GM12891 (cell line): ENCODE measurements around the gene MOGAT1.

Experiments used
- DNase-seq: peaks from one replicate; pipeline ENCODE4 v3.0.0; 2011; ENCODE audit warnings: low spot score; ENCODE audit not compliant: insufficient read length
- FAIRE-seq: peaks from 2 replicates; lab custom pipeline; 2011; peaks lifted over from hg19 to GRCh38; lab: Jason Lieb, UNC
- PAX5 ChIP-seq: IDR thresholded peaks from 2 replicates; pipeline ENCODE4 v1.6.1; 2011; ENCODE audit warnings: low read length, moderate library complexity, mild to moderate bottlenecking; ENCODE audit not compliant: insufficient read depth, severe bottlenecking
- POLR2A ChIP-seq: IDR thresholded peaks from 2 replicates; pipeline ENCODE4 v1.6.1; 2011; ENCODE audit warnings: low read depth, low read length, control low read depth
- POLR2AphosphoS5 ChIP-seq: IDR thresholded peaks from 2 replicates; pipeline ENCODE4 v1.6.1; 2011; ENCODE audit warnings: low read depth, low read length, control low read depth
- POU2F2 ChIP-seq: IDR thresholded peaks from 2 replicates; pipeline ENCODE4 v1.6.1; 2011; ENCODE audit warnings: low read depth, mild to moderate bottlenecking, control low read depth, low read length, moderate library complexity
- SPI1 ChIP-seq: IDR thresholded peaks from 2 replicates; pipeline ENCODE4 v1.6.1; 2011; ENCODE audit warnings: low read depth, low read length, control low read depth
- TAF1 ChIP-seq: IDR thresholded peaks from 2 replicates; pipeline ENCODE4 v1.6.1; 2011; ENCODE audit warnings: low read depth, low read length, control low read depth

The MOGAT1 gene

DNA sequence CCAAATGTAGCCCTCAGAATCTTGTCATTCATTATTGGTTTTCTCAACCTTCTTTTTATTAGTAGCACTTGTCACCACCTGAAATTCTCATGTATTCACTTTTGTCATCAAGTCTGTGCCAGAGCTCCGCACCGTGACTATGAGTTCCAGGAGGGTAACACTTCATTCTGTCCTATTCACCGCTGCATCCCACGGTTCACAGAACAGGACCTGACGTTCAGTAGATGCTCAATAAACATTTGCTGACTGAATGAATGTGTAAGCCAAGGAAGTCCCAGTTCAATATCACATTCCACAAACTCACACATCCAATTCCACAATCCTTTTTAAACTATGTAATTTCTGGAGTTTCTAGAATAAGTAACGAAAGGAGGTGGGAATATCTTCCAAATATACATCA lies 65.5 kb downstream of the MOGAT1 start:
- TF ChIP-seq POLR2A (no peak), TAF1 (no peak), PAX5 (no peak), POLR2AphosphoS5 (no peak), SPI1 (no peak), POU2F2 (no peak)
- no peak for DNase-seq
- FAIRE-seq: no peak

DNA sequence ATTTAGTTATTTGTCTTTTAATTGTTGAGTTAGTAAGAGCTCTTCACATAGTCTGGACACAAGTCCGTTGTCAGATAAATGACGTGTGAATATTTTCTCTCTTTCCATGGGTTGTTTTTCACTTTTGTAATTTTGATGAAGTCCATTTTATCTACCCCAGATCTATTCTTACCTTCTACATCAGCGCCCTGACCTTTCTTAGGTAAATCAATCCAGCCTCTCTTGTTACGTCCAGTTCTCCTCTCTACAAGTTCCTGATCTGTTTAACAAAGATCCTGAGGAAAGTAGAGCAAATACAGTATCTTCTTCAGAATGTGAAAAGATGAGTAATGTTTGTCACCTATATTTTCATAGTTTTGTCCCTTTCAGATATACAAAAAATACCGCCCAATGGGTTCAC lies 66.9 kb downstream of the MOGAT1 start:
- FAIRE-seq (no peak), DNase-seq (no peak)
- no peak for TF ChIP-seq POLR2AphosphoS5
- no peak for TF ChIP-seq SPI1

DNA sequence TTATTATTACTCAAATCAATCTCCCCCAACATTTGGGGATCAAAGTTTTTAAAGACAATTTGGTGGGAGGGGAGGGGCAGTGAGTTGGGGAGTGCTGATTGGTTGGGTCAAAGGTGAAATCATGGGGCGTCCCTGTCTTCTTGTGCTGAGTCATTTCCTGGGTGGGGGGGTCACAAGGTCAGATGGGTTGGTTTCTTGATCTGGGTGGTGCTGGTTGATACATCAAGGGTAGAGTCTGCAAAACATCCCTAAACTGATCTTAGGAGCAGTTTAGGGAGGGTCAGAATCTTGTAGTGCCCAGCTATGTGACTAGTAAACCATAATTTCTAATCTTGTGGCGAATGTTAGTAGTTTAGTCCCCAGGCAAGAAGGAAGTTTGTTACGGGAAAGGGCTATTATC lies 67.4 kb downstream of the MOGAT1 start:
- FAIRE-seq: no peak
- DNase-seq: no peak
- no peak for TF ChIP-seq POLR2A
- no peak for TF ChIP-seq TAF1
- TF ChIP-seq POU2F2: no peak
- TF ChIP-seq PAX5: no peak
- TF ChIP-seq SPI1: no peak
- TF ChIP-seq POLR2AphosphoS5: no peak

DNA sequence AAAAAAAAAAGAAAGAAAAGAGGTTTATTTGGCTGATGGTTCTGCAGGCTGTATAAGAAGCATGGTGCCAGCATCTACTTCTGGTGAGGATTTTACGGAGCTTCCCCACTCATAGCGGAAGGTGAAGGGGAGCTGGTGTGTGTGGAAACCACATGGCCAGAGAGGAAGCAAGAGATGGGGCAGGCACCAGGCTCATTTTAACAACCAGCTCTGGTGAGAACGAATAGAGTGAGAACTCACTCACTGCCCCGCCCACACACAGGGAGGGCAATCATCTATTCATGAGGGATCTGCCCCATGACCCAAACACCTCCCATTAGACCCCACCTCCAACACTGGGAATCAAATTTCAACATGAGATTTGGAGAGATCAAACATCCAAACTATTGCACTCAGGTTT lies 68.5 kb downstream of the MOGAT1 start:
- FAIRE-seq (no peak), DNase-seq (no peak)
- TF ChIP-seq POLR2A (no peak), POLR2AphosphoS5 (no peak), PAX5 (no peak), TAF1 (no peak), SPI1 (no peak), POU2F2 (no peak)

DNA sequence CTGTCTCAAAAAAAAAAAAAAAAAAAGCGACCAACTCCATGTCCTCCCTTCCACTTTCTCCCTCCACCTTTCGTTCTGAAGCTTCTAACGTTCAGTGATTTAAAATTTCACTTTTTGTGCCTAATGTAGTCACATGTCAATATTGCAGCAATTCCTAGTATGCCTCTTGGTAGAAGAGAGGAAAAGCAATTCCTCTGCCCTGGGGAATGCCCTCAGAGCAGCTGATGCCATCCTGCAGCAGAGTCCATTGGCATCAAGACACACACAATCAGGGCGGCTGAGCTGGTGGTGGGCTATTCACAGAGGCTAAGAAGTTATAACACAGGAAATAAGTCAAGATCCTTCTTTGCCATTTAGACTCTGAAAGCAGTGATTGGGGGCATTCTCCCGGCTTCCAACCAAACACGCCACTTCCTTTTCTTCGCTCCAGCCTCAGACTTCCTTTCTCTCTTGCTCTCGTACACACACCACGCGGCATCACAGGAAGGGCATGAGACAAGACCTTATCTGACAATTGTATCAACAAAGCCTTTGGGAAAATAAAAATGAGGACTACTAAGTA lies 71.9 kb downstream of the MOGAT1 start:
- FAIRE-seq: no peak
- no peak for DNase-seq

DNA sequence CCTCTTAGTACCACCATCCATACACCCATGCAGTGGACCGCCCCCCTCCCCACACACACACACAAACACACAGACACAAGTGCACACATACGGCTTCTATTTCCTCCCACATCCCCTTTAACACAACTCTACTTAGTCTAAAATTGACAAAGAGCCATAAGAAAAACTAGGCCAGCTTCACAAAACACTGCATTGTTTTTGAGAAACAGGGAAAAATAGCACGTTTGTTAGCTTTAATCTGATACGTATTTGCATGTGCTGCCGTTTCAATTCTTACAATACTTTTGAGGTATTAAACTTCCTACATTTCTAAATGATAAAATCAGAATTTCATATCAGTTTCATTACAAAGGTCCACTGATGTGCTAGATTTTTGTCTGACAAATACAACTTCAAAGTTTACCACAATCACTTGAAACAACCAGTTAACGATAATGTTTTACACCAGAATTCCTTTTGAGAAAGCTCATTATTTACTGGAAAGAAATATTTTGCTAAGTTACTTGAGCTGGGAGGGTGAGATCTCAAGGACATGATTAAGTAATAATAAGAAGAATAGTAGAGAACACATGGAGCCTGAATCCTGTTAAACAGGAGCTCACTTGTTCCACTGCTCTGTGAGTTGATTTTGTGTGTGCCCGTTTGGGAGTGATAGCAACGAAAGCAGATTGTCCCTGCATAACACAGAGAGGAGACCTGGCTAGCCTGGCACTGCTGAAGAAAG lies 74.5 kb downstream of the MOGAT1 start:
- TF ChIP-seq PAX5: no peak
- TF ChIP-seq POU2F2: no peak
- TF ChIP-seq SPI1: no peak
- DNase-seq (no peak), FAIRE-seq (peak; percentile 35)

More for the DNA sequence above, 71.9 kb downstream of the MOGAT1 start:
- peak; percentile 25; the same call in 1 of the 2 replicates for TF ChIP-seq SPI1
- TF ChIP-seq PAX5: no peak

DNA sequence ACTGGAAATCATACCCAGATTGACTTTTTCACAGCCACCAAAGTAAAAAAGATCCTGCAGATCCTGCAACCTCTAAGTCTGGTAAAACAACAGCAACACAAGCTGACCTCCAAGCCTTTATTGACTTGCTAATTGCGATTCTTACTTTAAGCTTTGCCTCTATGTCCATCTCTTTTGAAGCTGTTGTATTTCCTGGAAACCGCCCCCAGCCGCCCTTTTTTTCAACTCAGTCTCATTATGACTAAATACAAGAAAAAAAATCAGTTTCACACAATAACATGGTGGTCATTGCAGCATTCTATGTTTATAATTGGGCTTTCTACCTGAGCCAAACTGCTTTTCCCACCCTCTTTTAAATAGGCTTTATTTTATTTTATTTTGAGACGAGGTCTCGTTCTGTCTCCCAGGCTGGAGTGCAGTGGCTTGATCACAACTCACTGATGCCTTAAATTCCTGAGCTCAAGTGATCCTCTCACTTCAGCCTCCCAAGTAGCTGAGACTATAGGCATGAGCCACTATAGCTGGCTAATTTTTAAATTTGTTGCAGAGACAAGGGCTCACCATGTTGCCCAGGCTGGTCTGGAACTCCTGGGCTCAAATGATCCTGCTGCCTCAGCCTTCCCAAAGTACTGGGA lies 76.2 kb downstream of the MOGAT1 start:
- no peak for FAIRE-seq
- TF ChIP-seq SPI1: no peak
- TF ChIP-seq PAX5: no peak
- no peak for TF ChIP-seq POLR2AphosphoS5
- no peak for TF ChIP-seq POLR2A
- no peak for TF ChIP-seq TAF1

DNA sequence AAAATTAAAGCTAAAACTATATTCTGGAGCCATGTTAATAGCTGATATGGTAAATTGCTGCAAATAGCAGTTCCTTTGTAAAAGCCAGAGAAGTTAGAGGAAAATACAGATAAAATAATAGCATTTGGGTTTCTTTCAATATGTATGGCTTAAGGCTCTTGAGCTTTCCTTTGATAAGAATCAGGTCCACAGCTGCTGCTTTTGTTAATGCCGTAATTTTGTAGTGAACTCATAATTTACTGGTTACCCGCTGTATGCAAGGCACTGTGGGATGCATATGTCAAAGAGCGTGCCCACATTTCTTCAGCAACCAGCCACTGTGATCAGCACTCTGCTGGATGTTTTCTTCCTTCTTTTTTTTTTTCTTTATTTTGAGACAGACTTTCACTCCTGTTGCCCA lies 79.1 kb downstream of the MOGAT1 start:
- no peak for FAIRE-seq

More for the DNA sequence above, 76.2 kb downstream of the MOGAT1 start:
- no peak for DNase-seq

DNA sequence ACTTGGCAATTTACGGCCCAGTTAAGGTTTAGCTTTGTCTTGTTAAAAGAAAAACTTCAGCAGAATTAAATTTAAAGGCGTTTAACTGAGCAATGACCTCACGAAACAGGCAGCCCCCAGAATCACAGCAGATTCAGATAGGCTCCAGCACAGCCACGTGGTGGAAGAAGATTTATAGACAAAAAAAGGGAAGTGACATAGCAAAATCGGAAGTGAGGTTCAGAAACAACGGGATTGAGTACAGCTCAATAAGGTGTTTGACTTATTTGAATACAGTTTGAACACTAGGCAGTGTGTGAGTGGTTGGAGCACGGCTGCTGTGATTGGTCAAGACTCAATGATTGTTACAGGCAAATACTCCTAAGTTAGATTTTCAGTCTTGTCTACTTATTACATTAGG lies 79.8 kb downstream of the MOGAT1 start:
- TF ChIP-seq PAX5 (no peak), POLR2AphosphoS5 (no peak), POLR2A (no peak), POU2F2 (no peak), SPI1 (peak; percentile 77), TAF1 (no peak)
- no peak for FAIRE-seq
- no peak for DNase-seq

More for the DNA sequence above, 79.1 kb downstream of the MOGAT1 start:
- DNase-seq: no peak
- TF ChIP-seq SPI1 (no peak), POLR2A (no peak), POLR2AphosphoS5 (no peak), TAF1 (no peak), POU2F2 (no peak), PAX5 (no peak)
